ENCODE data around the gene ZNF569.

DNA sequence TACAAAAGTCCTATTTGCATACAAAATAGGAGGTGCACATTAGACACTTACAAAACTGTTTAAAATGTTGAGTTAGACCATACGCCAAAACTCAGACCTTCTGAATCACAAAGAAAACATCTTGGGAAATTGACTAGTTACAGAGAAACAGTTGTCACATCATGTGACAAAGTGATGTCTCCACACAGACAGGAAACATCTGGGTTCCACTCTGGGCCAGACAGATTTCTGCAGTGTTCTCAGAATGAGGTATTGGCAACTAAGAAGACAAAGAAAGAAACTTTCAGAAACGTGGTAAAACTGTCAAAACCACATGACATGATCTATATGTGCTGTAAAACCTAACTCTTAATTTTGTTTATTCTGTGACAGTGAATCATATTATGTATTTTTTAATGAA lies 46.2 kb upstream of the ZNF569 start:
- TF ChIP-seq POLR2A (IDR thresholded peaks at IDR 0.05) = no peak
- TF ChIP-seq, protein P1, sequence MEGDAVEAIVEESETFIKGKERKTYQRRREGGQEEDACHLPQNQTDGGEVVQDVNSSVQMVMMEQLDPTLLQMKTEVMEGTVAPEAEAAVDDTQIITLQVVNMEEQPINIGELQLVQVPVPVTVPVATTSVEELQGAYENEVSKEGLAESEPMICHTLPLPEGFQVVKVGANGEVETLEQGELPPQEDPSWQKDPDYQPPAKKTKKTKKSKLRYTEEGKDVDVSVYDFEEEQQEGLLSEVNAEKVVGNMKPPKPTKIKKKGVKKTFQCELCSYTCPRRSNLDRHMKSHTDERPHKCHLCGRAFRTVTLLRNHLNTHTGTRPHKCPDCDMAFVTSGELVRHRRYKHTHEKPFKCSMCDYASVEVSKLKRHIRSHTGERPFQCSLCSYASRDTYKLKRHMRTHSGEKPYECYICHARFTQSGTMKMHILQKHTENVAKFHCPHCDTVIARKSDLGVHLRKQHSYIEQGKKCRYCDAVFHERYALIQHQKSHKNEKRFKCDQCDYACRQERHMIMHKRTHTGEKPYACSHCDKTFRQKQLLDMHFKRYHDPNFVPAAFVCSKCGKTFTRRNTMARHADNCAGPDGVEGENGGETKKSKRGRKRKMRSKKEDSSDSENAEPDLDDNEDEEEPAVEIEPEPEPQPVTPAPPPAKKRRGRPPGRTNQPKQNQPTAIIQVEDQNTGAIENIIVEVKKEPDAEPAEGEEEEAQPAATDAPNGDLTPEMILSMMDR (IDR thresholded peaks at IDR 0.05) = no peak
